Hematopoietic multipotent progenitor cell treated with erythropoietin and hydrocortisone succinate and interleukin-3 and kit ligand, for 17 days (in vitro differentiated cells): Measurements from ENCODE around the gene RAD9A.

Experiments
- DNase-seq: peaks from one replicate; pipeline ENCODE4 v3.0.0-alpha.2; 2015; ENCODE audit warnings: low spot score

The RAD9A gene

DNA sequence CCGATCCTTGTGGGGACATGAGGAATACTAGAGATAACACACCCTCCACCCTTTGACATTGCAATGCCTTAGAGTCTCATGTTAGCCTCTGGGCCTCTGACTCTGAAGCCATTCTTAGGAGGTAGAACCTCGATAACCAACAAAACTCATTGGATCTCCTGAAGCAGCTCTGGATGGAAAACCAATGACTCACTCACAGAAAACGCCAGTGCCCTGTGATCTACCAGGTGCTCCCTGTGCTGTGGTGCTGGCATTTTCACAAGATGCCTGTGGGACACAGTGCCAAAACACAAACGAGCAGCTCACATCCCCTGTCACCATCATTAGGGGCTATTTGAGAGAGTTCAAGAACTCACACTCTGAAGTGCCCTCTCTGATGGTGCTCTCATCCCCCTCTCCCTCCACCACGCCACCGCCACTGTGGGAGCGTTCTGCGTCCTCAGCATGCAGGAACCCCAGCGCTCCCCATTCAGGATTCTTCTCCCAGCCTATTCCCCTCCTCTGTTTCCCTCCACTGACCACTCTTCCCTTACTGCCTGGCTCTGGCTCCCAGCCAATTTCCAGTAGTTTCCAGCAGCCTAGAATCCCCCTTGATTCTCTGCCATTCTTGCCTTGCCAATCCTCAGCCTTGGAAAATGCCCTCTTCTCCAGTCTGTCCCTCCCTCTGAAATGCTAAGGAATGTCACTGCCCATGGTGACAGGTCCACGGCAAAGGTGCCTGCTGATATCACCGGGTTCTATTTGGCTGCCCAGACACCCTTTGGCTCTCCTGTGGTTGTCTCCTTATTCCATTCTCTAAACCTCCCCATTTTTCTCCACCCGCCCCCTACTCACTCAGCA, 33.7 kb upstream of the RAD9A start:
- peak; percentile 3 for DNase-seq

DNA sequence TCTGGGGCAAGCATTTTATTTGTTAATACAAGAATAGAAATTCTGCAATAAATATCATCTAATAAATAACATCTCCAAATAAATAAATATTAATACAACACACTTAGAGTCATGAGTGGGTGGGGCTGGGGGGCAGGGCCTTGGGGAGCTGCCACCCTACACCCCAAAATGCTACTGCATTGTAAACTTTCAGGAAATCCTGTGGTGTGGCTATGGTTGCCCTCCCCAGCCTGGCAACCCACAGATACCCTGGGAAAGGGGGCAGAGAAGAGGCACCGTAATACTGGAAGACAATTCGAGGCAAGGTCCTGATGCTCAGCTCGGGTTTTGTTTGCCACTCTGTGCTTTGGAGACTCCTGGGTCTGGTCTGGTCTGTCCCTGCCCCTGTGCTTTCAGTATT, 27.6 kb upstream of the RAD9A start:
- no peak for DNase-seq

- DNase-seq: no peak
Observed at GRCh38 chr11:67364783-67365722, 26.7 kb upstream of the RAD9A start.

GRCh38 chr11:67365736-67366444, 25.9 kb upstream of the RAD9A start:
- DNase-seq: no peak

DNA sequence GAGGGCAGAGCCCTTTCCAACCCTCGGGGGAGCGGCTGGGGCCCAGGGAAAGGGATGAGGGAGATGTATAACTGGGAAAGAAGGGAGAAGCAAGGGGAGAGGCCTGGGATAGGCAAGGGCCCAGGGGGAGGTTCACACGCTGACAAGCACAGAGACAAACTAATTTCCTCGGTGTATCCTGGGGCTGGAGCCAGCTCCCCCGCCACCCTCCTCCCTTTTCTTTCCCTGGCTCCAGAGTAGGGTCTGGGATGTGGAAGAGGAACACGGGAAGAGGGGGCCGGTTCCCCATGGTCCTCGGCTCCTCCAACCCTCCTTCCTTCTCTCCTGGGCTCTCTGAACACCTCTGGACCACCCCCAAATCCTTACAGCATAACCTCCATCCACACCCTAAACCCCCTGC, 25.2 kb upstream of the RAD9A start:
- DNase-seq: no peak

DNA sequence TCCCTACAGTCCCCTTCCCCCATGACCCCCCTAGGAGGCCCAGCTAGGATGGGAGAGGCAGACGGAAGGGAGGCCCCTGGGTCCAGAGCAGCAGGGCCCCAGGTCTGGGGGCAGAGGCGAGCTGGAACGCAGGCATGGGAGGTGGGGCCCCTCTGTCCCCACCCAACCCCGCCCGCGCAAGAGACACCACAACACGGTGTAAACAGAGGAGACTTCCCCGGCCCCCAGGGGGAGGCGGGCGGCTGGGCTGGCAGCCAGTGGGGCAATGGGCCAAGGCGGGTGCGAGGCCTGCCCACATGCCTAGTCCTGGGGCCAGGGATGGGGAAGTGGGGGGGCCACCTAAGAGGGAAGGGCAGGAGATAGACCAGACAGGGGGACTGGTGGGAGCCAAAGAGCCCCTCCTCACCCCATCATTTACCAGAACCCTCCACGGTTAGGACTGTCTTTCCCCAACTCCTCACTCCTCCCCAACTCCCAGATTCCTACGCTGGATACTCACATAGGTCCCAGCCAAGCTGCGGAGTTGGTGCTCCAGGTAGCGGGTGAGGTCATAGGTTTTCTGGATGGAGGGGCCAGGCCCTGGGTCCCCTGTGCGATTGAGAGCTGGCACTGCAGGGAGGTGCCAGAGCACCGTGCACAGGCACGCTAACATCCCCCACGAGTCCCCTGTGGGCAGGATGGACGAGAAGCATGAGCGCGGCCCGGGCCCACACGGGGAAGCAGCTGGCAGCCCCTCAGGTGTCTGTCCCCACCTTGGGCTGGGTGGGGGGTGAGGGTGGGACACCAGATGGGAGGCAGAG, 24.6 kb upstream of the RAD9A start:
- DNase-seq: no peak

DNA sequence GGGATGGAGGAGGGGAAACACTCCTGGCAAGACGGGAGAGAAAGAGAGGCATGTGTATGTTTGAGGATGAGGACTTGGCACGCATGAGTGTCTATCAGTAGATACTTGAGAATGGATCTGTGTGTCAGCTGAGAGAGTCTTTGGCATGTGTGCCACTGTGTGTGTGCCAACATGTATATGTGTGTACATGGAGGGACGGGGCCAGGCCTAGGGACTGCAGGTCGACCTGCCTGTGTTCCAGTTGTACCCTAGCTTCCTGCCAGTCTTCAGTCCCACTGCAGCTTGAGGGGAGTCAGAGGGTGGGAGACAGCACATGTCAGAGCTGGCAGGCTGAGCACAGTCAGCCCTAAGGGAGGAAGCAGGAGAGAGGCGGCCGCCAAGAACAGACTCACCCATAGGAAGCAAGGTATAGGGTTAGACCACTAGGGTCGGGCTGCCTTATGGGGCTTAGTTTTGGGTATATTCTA, 24.0 kb upstream of the RAD9A start:
- no peak for DNase-seq

DNA sequence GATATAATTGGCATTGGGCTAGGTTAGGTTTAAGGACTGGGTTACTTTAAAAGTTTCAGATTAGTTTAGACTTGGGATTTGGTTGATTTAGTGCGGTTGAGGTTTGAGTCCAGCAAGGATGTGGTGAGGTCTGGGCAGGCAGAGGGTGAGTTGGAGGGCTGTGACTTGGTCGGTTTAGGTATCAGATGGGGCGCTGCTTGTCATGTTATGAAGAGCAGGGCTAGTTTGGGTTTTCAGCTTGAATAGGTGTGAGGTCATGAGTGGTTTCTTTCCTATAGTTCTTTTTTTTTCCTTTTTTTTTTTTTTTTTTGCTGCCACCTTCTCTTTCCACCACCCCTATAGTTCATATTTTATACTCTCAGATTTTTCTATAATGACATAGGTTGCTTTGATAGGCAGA, 23.2 kb upstream of the RAD9A start:
- no peak for DNase-seq

- no peak for DNase-seq
Observed at GRCh38 chr11:67369275-67369674, 22.5 kb upstream of the RAD9A start.

DNA sequence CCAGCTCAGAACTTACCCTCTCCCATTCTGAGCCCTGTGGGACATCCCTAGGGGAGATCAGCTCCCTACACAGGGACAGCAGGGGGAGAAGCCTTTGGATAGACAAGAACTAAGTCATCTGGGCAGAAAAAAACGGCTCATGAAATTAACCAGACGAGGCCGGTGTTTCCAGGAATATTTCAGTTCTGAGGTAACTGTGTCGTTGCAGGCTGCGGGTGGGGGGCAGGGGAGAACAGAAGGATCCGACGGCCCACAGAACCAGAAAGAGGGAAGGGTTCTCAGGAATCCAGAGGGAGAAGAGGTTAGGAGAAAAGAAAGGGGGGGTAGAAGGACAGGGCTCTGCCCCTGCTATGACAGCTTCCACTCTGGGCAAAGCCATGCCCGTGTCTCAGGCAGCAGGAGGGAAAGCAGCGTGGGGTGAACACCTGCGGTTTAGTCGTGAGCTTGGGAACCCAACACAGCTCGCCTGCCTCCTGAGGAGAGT, 21.9 kb upstream of the RAD9A start:
- no peak for DNase-seq

GRCh38 chr11:67370351-67371076, 21.3 kb upstream of the RAD9A start:
- no peak for DNase-seq

GRCh38 chr11:67371189-67371910, 20.4 kb upstream of the RAD9A start:
- DNase-seq: no peak

DNA sequence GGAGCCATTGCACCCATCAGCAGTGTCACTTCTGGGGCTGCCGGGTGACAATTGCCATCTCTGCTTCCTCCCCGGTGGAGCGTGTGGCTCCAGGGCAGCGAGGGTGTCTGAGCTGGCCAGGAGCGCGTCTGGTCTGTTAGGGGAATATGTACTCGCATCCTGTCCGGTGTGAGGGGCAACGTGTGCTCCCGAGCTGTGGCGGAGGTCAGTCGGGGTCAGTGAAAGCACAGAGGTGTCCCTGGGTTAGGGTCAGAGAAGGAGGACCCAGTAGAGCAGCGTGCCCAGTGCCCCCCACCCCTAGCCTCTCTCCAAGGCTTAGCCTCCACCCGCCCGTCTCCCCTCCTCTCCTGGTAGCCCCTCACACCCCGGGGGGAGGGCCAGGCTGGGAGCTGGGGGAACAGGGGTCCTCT, 19.9 kb upstream of the RAD9A start:
- DNase-seq: no peak

GRCh38 chr11:67372321-67372992, 19.3 kb upstream of the RAD9A start:
- DNase-seq: no peak

DNA sequence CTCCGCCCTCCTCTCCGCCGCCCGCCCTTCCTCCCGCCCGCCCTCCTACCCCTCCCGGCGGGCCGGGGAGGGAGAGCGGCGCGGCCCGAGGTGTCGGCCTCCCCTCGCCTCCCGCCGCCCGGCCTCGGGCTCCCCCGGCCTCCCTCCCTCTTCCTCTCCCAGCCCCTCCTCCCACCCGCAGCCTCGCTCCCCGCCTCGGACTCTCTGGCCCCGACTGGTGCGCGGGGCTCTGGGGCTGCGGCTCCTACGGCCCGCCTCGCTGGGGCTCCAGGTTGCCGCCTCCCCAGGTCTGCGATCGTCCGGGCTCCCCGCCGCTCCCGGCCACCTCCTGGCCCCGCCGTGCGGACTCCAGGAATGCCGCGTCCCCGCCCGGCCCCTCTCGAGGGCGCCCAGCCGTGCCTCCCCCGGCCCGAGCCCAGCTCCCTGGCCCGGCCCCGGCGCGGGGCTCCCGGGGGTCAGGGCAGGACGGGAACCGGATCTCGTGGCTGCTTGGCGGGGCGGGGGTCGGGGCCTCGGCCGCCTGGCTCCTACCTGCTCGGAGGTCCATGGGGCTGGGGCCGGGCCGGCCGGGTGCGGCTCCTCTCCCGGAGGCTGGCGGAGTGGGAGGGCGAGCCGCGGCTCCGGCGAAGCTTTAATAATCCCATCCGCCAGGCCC, 18.7 kb upstream of the RAD9A start, which contains the start of gene CLCF1:
Gene CLCF1, minus strand, starts transcription at position 606 of the 655 bp plus-strand sequence. Its CDS starts 59 bp downstream, at position 547.
- no peak for DNase-seq

- peak; percentile 36 for DNase-seq
Observed at GRCh38 chr11:67373648-67374570, 17.9 kb upstream of the RAD9A start.

GRCh38 chr11:67374571-67375281, 17.1 kb upstream of the RAD9A start:
- no peak for DNase-seq
